NCI-H748 treated with DMSO at 0.1 percent for 48 hours (cell line): ENCODE measurements around the gene SLC2A6.
A peak's percentile ranks its signal among the peaks of the same experiment; 100 is the strongest.
"Not testable (repeated sequence)": the region's sequence is repeated elsewhere in the genome, so short reads cannot be mapped to it uniquely, and the experiment has no call there.

Experiments used
- DNase-seq: peaks from one replicate; lab custom pipeline; 2025; lab: John Stamatoyannopoulos, UW

The SLC2A6 gene

GRCh38 chr9:133460405-133461175 is 18.3 kb downstream of the SLC2A6 start:
- DNase-seq = peak; percentile 70

- DNase-seq = peak; percentile 99
These were observed 19.2 kb downstream of the SLC2A6 start, which contains the start of gene CACFD1 for GRCh38 chr9:133459476-133460404. Gene CACFD1 (plus strand): TSS chr9:133459978. CDS start chr9:133460067, 89 bp downstream.

GRCh38 chr9:133458643-133459312 is 20.1 kb downstream of the SLC2A6 start:
- DNase-seq = no peak

- no peak for DNase-seq
These were observed 21.2 kb downstream of the SLC2A6 start for GRCh38 chr9:133457748-133458147.

GRCh38 chr9:133457233-133457632 is 21.7 kb downstream of the SLC2A6 start:
- DNase-seq = no peak

- DNase-seq = no peak
These were observed 22.5 kb downstream of the SLC2A6 start for GRCh38 chr9:133456409-133456808.

DNA sequence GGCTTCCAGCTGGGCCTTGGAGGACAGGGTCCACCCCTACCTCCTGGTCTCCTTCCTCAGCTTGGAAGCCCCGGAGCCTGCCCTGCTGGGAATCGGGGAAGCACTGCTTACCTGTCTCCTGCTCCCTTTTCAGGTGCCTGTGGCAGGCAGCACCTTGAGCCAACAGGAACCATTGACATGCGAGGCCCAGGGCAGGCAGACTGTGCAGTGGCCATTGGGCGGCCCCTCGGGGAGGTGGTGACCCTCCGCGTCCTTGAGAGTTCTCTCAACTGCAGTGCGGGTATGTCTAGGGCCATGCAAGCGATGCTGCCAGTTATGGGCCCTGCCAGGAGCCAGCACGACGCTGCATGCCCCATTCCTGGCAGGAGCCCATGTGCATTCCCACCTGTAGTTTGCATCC is 23.0 kb downstream of the SLC2A6 start:
- DNase-seq = no peak

GRCh38 chr9:133454943-133455673 is 23.8 kb downstream of the SLC2A6 start:
- DNase-seq = no peak

DNA sequence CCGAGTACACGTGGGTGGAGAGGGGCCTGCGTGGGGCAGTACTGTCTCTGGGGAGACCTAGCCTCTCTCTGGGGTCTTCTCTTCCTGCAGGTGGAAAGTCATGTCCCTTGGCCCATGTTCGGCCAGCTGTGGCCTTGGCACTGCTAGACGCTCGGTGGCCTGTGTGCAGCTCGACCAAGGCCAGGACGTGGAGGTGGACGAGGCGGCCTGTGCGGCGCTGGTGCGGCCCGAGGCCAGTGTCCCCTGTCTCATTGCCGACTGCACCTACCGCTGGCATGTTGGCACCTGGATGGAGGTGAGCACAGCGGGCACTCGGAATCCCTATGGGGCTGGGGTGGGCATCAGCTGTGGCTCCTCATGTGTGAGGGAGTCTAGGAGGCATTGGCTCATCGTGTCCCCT is 24.6 kb downstream of the SLC2A6 start:
- no peak for DNase-seq

GRCh38 chr9:133453651-133454050 is 25.2 kb downstream of the SLC2A6 start:
- DNase-seq = no peak

DNA sequence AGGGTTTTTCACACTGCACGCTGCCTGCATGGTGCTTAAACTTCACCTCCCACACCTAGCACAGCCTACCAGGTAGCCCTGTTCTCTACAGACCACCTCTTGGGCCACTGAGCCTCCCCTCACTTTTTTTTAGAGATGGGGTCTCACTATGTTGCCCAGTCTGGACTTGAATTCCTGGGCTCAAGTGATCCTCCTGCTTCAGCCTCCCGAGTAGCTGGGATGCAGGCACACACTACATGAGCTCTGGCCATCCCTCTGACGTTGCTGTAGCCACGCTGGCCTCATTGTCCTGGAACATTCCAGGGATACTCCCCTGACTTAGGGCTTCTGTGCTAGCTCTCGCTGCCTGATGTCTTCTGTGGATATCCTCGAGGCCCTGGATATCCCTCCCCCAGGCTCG is 26.3 kb downstream of the SLC2A6 start:
- DNase-seq = no peak

- not testable (repeated sequence) for DNase-seq
These were observed 27.0 kb downstream of the SLC2A6 start for GRCh38 chr9:133451865-133452264.

DNA sequence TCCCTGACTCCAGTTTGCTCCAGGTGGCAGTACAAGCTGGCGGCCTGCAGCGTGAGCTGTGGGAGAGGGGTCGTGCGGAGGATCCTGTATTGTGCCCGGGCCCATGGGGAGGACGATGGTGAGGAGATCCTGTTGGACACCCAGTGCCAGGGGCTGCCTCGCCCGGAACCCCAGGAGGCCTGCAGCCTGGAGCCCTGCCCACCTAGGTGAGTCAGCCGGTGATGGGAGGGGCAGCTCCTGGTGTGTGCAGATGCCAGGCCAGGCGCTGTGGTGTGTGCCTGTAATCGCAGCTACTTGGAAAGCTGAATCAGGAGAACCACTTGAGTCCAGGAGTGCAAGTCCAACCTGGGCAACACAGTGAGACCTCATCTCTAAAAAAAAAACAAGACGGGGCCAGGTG is 29.1 kb downstream of the SLC2A6 start:
- DNase-seq = no peak

GRCh38 chr9:133448487-133448972 is 30.4 kb downstream of the SLC2A6 start:
- DNase-seq = no peak

DNA sequence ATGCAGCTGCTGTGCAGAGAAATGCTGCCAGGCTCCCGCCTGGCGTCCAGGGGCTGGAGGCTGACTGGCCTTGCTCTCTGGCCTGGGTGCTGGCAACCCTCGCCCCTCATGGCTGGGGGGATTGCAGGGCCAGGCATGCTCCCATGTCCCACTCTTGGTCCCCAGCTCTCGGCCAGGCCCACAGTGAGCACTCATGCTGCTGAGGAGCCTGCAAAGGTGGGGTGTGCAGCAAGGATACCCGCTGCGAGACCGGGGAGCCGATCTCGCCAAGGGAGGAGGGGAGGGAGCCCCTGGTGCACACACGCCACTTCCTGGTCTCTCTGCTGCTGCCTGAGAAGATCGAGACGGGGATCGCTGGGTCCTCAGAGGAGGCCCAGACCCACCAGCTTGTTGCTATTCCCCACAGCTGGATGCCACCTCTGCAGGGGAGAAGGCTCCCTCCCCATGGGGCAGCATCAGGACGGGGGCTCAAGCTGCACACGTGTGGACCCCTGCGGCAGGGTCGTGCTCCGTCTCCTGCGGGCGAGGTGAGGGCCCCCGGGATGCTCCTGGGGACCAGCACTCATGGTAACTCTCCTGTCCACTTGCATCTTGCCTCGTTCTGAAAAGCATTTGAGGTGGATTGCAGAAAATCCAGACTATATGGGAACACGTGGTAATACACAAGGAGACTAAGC is 33.5 kb downstream of the SLC2A6 start:
- DNase-seq = no peak

GRCh38 chr9:133443982-133444381 is 34.9 kb downstream of the SLC2A6 start:
- no peak for DNase-seq

DNA sequence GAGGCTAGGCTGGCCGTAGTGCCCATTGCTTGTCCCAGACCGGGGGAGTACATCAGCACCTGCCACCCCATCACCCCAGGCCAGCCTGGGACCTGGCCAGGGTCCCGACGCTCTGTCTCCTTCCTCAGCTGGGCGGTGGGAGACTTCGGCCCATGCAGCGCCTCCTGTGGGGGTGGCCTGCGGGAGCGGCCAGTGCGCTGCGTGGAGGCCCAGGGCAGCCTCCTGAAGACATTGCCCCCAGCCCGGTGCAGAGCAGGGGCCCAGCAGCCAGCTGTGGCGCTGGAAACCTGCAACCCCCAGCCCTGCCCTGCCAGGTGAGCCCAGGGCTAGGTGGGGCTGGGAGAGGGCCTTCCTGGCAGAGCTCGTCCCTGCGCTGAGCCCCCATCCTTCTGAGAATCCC is 35.7 kb downstream of the SLC2A6 start:
- DNase-seq = no peak

GRCh38 chr9:133441571-133441970 is 37.3 kb downstream of the SLC2A6 start:
- DNase-seq = no peak

DNA sequence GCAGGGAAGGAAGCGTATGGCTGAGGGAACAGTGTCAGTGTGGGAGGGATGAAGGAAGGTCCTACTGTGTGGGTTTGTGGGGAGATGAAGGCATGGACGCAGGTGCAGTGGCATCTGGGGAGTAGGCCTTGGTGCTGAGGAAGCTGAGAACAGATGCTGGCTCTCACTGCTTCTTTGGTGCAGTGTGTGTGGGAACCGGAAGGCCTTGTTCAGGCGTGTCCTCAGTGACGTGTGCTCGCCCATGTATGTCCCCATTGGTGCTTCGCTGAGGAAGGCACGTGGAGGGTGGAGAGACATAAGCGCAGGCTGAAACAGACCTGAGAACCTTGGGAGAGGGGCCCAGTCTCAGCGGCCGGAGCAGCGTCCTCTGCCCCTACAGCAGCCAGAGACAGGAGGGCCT is 38.0 kb downstream of the SLC2A6 start:
- DNase-seq = no peak

DNA sequence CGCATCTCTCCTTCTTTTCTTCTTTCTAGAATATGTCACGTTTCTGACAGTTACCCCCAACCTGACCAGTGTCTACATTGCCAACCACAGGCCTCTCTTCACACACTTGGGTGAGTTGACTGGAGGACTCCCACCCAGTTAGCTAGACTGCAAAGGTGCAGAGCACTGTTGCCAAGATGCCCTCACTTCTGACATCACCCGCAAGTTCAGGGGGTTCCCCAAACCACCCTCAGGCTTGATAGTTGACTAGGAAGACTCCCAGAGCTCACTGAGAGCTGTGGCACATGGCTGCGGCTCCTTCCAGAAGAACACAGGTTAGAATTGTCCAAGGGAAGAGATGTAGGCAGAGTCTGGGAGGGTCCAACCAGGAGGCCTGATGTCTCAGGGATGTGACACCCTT is 39.6 kb downstream of the SLC2A6 start:
- no peak for DNase-seq
